NCI-H1105 treated with DMSO at 0.1 percent for 48 hours (cell line): ENCODE measurements around the gene CWF19L1.
A peak's percentile ranks its signal among the peaks of the same experiment; 100 is the strongest.

ENCODE experiments used
- DNase-seq: peaks from one replicate; lab custom pipeline; 2025; lab: John Stamatoyannopoulos, UW

Gene CWF19L1

DNA sequence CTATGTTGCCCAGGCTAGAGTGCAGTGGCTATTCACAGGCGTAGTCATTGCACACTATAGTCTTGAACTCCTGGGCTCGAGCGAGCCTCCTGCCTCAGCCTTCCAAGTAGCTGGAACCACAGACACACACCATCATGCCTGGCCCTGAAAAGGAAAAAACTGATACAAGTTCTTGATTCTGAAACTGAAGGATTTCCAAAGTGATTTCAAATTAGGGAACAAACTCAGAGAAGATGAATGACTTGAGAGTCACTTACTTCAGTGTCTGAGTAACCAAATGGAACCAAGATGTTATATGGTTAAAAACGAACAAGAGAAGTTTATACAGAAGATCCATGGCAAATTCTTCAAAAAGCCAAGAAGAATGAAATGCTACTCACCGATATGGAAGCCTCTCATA is 14.4 kb downstream of the CWF19L1 start:
- DNase-seq = no peak

DNA sequence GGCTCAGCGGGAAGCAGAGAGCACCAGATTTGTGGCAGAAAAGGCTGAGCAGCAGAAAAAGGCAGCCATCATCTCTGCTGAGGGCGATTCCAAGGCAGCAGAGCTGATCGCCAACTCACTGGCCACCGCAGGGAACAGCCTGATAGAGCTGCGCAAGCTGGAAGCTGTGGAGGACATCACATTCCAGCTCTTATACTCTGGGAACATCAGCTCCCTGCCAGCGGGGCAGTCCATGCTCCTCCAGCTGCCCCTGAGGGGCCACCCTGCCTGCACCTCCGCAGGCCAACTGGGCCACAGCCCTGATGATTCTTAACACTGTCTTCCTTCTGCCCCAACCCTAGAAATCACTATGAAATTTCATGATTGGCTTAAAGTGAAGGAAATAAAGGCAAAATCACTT is 18.6 kb downstream of the CWF19L1 start:
- no peak for DNase-seq

DNA sequence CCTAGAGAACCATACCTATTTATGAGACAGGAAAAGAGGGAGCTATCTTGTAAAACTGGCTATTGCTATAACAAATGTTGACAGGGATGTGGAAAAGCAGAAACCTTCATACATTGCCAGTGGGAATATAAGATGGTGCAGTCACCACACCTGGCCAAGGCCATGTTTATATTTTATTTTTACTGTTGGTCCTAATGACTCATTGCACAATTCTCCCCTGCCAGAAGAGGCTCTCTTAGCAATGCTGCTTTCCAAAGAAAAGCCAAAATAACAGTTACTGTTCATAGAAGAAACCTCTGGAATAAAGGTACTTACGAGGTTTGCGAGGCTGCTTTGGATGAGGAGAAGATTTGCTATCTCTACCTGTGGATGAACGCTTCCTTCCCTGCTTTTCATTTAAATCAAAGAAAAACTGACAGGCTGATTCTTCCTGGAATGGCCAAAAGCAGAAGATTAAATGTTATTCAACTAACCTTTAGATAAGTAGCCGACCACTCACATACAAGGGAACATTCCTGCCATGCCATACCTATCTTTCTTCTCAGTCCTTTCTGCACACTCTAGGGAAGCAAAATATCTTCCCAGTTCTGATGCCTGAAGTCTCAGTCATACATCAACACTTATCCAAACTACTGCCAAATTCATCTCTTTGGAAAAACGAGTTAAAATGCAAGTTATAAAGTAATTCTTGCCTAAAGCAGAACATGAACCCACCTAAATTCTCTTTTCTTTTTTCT is 21.8 kb downstream of the CWF19L1 start:
- DNase-seq = no peak

DNA sequence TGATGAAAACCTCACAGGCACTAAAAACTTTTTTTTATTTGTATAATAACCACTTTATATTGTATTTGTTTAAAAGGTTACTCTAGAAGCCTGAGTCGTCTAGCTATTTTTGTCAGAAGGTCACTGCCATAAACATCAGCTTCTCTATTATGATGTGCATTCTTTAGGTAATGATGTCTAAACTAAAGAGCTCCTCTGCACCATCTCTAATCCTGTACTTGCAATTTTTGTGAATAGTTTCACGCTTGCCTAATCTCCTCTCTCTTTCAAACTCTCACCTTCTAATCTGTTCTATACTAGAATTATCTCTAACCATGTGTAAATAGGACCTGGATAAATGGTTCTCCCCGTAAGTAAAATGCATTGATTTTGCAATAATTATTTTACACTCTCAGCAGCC is 27.6 kb downstream of the CWF19L1 start:
- DNase-seq = no peak

DNA sequence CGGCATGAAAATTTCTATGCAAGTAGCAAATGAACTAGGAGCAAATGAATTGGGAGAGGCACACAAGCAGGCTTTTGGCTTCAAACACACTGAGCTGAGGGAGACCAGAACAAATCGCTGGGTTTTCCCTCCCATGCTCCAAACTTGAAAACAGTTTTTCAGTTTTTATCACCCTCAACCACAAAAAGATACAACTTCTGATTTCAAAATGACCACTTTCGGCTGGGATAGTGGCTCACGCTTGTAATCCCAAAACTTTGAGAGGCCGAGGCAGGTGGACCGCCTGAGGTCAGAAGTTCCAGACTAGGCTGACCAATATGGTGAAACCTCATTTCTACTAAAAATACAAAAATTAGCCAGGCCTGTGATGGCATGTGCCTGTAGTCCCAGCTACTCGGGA is 29.0 kb downstream of the CWF19L1 start:
- no peak for DNase-seq

DNA sequence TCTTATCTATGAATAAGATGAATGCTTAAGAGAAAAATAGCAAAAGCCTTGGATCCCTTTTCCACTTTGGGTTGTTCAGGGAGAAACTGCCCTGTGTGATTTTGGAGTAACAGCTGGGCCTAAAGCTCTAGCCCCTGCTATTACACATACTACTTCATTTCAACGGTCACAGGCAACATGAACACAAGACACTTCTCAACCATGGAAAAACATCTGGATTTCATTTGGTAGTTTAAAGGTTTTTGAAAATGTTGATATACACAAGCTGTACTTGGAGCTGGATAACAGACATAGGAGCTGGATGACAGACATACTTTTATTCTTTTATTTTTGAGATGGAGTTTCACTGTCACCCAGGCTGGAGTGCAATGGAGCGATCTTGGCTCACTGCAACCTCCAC is 35.3 kb downstream of the CWF19L1 start:
- DNase-seq = no peak

DNA sequence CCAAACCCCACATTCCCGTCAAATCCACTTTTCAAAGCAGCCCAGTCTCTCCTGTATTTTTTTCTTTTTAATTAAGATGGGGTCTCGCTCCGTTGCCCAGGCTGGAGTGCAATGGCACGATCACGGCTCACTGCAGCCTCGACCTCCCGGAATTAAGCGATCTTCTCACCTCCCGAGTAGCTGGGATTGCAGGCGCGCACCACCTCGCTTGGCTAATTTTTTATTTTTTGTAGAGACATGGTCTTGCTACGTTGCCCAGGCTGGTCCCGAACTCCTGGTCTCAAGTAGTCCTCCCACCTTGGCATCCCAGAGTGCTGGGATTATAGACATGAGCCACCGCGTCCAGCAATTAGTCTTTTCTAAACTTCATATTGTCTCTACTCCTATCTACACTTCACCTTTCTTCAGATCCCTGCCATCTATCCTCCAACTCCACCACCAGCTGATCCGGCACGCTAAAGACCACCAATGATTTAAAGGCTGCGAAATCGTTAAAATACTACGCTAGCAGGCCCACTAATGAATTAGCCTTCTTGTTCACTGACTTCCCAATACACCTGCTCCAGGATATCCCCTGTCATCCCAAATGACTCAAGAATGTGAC is 37.5 kb downstream of the CWF19L1 start:
- no peak for DNase-seq

DNA sequence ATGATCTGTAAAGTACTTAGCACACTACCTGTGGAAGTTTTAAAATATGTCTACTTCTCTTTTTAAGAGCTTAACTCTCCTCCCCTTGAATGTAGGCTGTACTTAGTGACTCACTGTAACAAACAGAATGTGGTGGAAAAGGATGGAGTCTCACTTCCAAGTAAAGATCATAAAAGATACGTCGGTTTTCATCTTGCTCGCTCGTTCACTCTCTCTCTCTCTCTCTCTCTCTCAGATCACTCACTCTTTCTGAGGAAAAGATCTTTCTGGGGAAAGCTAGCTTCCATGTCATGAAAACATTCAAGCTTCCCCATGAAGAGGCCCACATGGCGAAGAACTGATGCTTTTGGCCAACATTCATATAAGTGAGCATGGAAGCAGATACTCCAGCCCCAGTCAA is 43.6 kb downstream of the CWF19L1 start:
- no peak for DNase-seq

DNA sequence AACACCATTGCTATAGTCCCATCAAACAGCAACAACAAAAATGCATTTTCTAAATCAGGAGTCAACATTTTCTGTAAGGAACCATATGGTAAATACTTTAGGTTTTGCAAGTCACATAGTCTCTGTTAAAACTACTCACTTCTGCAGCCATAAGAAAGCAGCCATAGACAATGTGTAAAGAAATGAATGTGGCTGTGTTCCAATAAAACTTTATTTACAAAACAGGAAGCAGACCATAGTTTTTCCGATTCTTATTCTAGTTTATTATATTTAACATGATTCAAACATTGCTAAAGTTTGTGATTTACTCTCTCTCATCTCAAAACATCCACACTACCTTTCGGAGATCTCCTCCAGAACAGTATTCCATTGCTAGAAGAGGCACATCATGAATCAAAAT is 44.9 kb downstream of the CWF19L1 start:
- DNase-seq = no peak

DNA sequence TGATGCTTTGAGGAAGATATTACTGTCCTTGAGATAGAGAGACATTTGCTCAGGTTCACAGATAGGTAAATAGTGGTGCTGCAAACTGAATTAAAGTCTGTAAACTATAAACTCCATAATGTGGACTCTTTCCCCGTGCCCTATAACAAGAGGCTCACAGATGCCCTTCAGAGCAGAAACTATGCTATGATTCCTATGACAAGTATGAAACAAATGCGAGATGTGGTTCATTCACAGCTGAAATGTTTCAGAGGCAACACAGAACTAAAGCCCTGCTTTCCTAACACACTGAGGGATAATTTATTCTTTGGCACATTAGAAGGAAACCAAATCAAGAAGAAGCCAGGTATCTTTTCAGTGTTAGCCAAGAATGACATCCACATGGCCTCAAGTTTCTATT is 51.4 kb downstream of the CWF19L1 start:
- DNase-seq = no peak

DNA sequence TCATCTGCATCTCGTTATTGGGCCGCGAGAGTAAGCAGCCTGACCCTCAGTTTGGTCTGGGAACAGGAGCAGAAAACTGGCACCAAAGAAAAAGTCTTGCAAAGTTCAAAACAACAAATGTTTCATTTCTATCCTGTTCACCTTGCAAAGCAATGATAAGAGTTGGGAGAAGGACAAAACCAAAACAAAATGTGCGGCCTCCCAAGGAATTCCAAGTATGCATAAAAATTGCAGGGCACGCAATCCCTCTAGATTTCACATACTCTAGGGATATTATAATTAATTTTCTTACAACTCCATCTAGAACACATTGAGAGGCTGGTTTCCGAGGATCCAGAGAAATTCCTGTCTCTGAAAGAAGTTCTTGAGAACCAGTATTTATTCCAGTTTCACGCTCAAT is 58.1 kb downstream of the CWF19L1 start:
- DNase-seq = no peak

DNA sequence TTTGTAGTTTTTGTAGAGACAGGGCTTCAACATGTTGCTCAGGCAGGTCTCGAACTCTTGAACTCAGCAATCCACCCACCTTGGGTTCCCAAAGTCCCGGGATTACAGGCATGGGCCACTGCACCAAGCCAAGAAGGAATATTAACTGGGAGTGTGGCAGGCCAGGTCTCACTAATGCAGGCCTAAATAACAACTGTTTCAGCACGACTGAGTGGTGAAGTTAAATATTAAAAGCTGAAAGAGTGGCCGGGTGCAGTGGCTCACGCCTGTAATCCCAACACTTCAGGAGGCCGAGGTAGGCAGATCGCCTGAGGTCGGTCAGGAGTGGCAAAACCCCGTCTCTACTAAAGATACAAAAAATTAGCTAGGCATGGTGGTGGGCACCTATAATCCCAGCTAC is 59.2 kb downstream of the CWF19L1 start:
- no peak for DNase-seq

DNA sequence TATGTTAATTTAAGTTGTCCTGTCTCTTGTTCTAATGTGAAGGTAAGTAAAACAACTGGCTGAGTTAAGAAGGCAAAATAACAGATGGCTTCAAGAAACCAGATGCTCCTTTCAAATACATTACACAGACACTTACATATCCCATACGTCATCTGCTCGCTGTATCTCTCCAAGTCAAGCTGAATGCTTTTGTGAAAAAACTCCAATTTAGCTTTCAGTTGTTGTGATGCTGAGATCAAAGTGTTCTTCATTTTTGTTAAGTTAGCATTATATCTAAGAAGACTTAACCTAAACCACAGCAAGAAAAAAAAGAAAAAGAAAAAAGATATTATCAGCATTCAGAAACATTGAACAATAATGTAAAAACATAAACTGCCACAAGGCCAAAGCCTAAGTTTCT is 63.1 kb downstream of the CWF19L1 start:
- no peak for DNase-seq

DNA sequence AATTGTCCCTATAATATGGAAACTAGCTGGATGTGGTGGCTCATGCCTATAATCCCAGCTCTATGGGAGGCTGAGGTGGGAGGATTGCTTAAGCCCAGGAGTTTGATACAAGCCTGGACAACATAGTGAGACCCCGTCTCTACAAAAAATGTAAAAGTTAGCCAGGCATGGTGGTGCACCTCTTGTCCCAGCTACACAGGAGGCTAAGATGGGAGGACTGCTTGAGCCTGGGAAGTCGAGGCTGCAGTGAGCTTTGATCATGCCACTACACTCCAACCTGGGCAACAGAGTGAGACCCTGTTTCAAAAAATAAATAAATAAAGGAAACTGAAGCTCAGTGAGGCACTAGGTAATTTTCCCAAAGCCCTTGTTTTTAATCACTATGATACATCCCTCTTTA is 65.9 kb downstream of the CWF19L1 start:
- DNase-seq = no peak

DNA sequence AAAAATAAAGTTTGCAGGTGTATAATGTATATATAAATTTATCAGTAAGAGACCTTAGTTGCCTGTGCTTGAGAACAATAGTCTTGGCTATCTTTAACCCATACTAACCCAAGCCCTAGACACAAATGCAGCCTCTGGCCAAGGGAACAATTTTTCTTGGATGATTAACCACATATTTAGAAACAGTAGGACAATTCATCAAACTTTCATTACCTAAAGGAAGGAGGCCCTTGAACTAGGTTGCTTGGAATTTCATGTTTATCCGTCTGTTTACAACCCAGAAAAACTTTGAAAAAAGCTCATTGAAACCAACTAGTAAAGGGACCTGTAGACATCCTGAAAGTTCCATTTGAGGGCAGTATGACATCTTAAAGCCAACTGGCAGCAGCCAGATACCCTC is 72.7 kb downstream of the CWF19L1 start:
- DNase-seq = no peak

DNA sequence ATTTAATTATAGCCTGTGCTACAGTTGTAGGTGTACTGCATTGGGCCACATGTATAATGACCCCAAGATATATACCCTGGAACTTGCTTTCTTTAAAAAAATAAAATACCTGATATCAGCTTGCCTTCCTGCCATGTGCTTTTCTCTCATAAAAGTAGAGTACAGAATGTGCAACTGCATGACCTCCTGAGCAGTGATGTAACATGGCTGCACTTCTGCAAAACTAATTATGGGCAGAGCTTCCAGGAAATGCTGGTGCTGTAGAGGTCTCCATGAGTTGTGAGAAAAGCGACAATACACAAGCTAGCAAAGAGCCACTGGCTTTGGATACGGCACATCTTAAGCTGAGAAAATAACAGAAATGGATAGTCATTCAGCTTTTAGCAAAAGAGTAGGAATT is 75.1 kb downstream of the CWF19L1 start:
- DNase-seq = no peak

DNA sequence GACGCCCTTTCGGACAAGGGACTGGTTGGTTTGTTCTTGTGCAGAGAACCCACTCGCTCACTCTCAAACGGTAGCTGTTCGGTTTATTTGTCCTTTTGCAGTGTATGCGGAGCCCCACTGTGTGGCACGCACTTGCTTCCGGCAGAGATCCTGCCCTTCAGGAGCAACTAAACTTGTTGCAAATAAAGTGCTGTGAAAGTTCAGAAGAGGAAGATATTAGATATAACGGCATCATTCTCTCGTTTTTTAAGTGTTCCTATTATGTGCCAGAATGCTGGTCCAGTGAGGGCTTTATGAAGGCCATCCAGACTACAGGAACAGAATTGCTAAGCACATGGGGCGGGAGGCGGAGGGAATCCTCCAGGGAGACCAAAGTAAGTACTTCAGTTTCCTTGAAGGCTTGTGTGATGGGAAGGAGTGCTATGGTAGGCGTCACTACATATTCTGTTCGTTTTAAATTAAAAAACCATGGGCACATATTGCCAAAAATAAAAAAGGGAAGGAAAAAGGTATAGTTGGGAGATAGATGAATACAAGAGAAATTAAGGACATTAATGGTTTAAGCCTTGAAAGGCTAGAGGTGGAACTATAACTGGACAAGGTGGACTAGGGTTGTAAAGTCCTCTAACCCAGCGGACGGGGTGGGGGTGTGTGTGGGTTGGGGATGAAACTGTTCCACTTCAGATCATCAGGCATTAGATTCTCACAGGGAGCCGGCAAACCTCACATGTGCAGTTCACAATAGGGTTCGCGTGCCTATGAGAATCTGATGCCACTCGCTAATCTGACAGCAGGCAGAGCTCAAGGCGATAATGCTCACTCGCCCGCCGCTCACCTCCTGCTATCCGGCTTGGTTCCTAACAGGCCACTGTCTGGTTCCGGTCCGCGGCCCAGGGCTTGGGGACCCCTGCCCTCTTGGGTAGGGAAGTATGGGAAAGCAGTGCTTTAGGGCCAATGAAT is 80.9 kb downstream of the CWF19L1 start:
- DNase-seq = peak; percentile 6

DNA sequence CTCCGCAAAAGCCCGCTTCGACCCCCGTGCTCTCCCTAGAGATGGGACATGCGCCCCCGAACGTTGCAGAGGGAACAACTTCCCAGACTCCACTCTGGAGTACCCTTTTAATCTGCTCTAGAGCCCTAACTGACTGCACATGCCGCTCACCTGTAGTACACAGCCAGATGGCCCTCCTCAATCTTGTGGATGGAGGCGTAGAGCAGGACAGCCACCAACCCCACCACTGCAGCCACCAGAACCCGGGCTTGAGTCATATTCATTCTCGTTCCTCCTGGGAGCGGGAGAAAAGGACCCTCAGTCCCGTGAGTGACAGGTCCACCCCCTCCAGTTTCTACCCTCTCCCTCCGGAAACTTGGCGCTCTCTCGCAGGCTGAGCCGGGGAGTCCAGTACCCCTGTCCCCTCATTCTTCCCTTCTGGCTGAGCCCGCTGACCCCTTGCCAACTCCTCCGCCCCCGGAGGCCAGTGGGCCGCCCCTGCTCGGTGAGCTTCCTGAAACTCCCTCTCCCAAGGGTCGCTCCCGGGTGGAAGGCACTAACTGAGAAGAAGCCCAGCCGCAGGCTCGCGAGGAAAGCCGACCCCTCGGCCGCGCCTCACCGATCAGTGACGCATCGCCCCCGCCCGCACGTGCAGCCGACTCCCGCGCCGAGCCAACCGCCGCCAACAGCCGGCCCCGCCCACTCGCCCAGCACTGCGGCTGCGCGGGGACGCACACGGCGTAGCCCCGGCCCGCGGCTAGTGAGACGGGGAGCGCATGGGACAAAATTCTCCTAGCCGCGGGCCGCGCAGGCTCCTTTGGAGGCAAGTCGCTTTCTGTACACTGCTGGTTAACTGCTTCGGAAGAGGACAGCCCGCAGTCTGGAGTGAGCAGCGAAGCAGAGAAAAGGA is 81.8 kb downstream of the CWF19L1 start, which contains the start of gene ERLIN1:
Gene ERLIN1, minus strand, starts transcription at position 666 of the 889 bp plus-strand sequence. Its CDS starts 403 bp downstream, at position 263.
- DNase-seq = peak; percentile 80

DNA sequence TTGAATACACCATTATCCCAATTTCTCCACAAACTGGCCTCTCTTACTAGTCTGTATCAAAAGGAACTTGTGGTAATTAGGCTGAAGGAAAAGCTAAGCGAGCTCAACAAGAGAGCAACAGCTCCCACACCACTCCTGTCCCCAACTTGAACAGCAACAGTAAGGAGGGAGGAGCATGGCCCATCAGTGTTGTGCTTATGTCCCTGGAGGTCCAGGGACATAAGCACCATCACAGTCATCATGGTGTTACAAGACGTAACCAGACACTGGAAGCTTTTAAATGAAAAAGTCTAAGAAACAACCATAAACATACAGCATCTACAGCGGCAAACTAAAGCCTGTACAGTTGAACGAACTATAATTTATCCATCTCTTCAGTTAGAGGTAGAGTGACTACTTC is 82.6 kb downstream of the CWF19L1 start:
- DNase-seq = no peak

DNA sequence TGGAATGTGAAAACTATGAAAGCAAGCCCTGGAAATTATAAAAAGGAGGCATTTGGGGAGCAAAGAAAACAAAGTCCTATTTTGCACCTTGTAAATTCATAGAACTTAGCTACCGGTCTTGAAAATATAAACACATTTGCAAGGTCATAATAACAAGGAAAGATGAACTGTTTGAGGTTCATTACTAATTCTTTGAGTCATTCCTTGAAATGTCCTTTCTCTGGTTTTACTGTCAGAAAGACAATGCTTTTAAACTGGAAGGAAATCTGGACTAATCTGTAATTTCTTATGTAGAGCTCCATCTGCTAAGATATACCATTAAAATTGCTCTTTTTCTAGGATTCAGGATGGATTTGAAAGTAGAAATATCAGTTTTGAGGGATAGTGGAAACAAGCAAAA is 83.0 kb downstream of the CWF19L1 start:
- no peak for DNase-seq

DNA sequence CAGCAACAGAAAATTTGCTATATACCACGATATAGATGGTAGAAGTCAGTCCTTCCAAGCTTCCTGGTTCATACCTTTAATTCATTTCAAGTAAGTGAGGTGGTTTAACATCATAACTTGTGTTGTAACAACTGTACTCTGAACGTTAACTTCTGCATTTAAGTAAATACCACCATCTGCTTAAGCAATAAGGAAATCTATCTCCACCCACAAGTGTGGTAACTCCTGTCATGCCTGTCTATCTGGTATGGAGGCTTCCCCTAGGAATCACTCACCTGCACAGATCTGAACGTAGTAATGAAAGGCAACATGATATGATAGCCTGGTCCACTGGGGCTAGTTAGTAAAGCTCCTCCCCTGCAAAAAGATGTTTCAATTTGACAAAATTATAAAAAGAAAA is 84.0 kb downstream of the CWF19L1 start:
- no peak for DNase-seq

DNA sequence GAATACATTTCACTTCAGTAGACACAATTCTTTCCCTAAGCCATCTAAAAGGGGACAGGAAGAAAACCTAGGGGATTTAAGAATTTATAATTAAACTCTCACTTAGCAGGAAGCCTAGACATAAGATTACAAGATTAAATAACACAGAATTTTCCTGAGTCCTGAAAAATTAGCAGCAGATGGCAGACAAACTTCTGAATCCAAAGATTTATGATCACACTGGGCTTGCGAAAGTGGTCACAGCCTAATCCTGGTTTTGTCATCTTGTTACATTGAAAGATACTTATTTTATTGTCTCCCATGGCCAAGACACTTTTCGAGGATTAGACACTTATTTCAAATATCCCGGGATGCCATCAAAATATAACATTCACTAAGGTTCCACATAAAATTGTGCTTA is 84.5 kb downstream of the CWF19L1 start:
- DNase-seq = no peak
